H1 (cell line): ENCODE results near the gene RFX2. TPM values are rescaled to one million over a fixed set of nuclear protein-coding genes. Genes with fewer than 3 reads are reported as not detected.

Experiments
- EZH2 ChIP-seq: fragments of 200-600 bp; sonication (generic); IDR thresholded peaks from 2 replicates; pipeline ENCODE4 v1.7.1; 2012; ENCODE audit warnings: low read depth, mild to moderate bottlenecking, moderate library complexity, low read length, inconsistent platforms; ENCODE audit not compliant: severe bottlenecking
- GABPA ChIP-seq: IDR thresholded peaks from 2 replicates; pipeline ENCODE4 v1.6.1; 2011; ENCODE audit warnings: mild to moderate bottlenecking, low read length, moderate library complexity, borderline replicate concordance; ENCODE audit not compliant: insufficient read depth
- RBBP5 ChIP-seq: IDR thresholded peaks from 2 replicates; pipeline ENCODE4 v1.7.1; 2012; ENCODE audit warnings: low read depth, mild to moderate bottlenecking, inconsistent platforms, low read length, moderate library complexity, borderline replicate concordance
- RNF2 ChIP-seq: fragments of 200-900, 300-1000 bp; sonication (generic); IDR thresholded peaks from 2 replicates; pipeline ENCODE4 v1.7.1; 2016; ENCODE audit warnings: borderline replicate concordance, low read depth, mild to moderate bottlenecking, antibody characterized with exemption, low read length; ENCODE audit not compliant: poor library complexity, severe bottlenecking; ENCODE audit errors: missing control alignments
- SUZ12 ChIP-seq: fragments of 200-600 bp; sonication (generic); IDR thresholded peaks from 2 replicates; pipeline ENCODE4 v1.6.1; 2012; ENCODE audit warnings: mild to moderate bottlenecking, inconsistent platforms, low read length, moderate library complexity, mixed read lengths
- YY1 ChIP-seq: IDR thresholded peaks from 2 replicates; pipeline ENCODE4 v1.6.1; 2011; ENCODE audit warnings: low read depth, mild to moderate bottlenecking, low read length
- polyA plus RNA-seq, 7 experiments: library from polyadenylated mRNA; depleted of rRNA in 3 of 7; stranded (reverse) in 5 of 7; unstranded in 2 of 7; fragments of >200 nt in 5 of 7; fragments of 200-250 nt in 2 of 7; gene quantifications; 1 replicate in 5 of 7; 2 replicates in 1 of 7; 4 replicates in 1 of 7; pipeline versions ENCODE4 v1.2.1 to v1.2.3, GENCODE V29; 2011 to 2013; ENCODE audit warnings: missing spikeins in 2 of 7, mixed read lengths in 2 of 7
- total RNA-seq: library from RNA; stranded (reverse); fragmentation: NEBNext Ultra II Directional; extraction: Animal tissue kit (Norgen Biotek cat#: 25700); gene quantifications from 2 replicates; pipeline ENCODE4 v1.2.1, GENCODE V29; 2021
- TF ChIP-seq, protein P1 (sequence below): fragments of 300-600 bp; sonication (generic); IDR thresholded peaks from 2 replicates; pipeline ENCODE4 v1.7.1; 2012; ENCODE audit warnings: low read length, moderate library complexity, mild to moderate bottlenecking, inconsistent platforms; ENCODE audit not compliant: insufficient replicate concordance

The RFX2 gene
- total and polyA plus RNA-seq, 2 of the 8 experiments (the other 6 are each of a cell fraction or from before 2014, with no cell fraction given), result 4.8 to 5.3 TPM

DNA sequence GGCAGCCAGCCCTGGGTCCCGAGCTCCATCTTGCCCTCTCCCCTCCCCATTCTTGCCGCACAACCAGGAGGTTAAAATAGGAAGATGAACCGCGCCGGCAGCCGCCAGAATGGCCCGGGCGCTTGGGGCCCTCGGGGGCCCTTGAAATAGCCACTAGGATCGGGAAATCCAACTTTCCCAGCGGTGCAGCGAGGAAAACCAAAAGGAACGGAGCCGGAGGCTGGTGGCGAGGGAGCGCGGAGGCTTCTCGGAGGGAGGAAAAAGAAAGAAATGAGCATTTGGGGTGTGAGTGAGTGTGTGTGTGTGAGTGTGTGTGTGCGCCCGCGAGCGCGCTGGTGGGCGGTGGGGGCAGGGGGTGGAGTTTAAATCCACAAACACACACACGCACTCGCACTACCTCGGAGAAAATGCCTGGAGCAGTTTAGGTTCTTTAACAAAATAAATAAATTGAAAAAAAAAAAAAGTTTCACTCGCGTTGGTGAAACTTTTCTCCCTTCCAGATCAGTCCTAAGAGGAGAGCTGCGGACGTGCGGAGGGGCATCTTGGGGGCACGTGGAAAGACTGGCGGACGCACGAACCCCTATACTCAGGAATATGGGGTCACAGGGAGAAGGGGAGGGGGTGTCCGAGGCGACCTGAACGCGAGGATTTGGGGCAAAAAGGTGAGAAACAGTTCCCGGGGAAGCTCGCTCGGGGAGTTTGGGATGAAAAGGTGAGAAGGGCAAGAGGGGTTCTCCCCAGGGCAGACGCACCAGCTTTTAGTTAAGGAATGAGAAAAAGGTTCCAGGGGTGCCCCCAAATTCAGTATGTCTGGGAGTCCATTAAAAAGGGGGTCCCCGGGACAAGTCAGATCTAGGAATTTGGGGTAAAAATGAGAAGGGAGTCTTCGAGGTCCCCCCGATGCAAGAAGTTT is 1.3 kb downstream of the RFX2 start (continued):
- TF ChIP-seq, protein P1, sequence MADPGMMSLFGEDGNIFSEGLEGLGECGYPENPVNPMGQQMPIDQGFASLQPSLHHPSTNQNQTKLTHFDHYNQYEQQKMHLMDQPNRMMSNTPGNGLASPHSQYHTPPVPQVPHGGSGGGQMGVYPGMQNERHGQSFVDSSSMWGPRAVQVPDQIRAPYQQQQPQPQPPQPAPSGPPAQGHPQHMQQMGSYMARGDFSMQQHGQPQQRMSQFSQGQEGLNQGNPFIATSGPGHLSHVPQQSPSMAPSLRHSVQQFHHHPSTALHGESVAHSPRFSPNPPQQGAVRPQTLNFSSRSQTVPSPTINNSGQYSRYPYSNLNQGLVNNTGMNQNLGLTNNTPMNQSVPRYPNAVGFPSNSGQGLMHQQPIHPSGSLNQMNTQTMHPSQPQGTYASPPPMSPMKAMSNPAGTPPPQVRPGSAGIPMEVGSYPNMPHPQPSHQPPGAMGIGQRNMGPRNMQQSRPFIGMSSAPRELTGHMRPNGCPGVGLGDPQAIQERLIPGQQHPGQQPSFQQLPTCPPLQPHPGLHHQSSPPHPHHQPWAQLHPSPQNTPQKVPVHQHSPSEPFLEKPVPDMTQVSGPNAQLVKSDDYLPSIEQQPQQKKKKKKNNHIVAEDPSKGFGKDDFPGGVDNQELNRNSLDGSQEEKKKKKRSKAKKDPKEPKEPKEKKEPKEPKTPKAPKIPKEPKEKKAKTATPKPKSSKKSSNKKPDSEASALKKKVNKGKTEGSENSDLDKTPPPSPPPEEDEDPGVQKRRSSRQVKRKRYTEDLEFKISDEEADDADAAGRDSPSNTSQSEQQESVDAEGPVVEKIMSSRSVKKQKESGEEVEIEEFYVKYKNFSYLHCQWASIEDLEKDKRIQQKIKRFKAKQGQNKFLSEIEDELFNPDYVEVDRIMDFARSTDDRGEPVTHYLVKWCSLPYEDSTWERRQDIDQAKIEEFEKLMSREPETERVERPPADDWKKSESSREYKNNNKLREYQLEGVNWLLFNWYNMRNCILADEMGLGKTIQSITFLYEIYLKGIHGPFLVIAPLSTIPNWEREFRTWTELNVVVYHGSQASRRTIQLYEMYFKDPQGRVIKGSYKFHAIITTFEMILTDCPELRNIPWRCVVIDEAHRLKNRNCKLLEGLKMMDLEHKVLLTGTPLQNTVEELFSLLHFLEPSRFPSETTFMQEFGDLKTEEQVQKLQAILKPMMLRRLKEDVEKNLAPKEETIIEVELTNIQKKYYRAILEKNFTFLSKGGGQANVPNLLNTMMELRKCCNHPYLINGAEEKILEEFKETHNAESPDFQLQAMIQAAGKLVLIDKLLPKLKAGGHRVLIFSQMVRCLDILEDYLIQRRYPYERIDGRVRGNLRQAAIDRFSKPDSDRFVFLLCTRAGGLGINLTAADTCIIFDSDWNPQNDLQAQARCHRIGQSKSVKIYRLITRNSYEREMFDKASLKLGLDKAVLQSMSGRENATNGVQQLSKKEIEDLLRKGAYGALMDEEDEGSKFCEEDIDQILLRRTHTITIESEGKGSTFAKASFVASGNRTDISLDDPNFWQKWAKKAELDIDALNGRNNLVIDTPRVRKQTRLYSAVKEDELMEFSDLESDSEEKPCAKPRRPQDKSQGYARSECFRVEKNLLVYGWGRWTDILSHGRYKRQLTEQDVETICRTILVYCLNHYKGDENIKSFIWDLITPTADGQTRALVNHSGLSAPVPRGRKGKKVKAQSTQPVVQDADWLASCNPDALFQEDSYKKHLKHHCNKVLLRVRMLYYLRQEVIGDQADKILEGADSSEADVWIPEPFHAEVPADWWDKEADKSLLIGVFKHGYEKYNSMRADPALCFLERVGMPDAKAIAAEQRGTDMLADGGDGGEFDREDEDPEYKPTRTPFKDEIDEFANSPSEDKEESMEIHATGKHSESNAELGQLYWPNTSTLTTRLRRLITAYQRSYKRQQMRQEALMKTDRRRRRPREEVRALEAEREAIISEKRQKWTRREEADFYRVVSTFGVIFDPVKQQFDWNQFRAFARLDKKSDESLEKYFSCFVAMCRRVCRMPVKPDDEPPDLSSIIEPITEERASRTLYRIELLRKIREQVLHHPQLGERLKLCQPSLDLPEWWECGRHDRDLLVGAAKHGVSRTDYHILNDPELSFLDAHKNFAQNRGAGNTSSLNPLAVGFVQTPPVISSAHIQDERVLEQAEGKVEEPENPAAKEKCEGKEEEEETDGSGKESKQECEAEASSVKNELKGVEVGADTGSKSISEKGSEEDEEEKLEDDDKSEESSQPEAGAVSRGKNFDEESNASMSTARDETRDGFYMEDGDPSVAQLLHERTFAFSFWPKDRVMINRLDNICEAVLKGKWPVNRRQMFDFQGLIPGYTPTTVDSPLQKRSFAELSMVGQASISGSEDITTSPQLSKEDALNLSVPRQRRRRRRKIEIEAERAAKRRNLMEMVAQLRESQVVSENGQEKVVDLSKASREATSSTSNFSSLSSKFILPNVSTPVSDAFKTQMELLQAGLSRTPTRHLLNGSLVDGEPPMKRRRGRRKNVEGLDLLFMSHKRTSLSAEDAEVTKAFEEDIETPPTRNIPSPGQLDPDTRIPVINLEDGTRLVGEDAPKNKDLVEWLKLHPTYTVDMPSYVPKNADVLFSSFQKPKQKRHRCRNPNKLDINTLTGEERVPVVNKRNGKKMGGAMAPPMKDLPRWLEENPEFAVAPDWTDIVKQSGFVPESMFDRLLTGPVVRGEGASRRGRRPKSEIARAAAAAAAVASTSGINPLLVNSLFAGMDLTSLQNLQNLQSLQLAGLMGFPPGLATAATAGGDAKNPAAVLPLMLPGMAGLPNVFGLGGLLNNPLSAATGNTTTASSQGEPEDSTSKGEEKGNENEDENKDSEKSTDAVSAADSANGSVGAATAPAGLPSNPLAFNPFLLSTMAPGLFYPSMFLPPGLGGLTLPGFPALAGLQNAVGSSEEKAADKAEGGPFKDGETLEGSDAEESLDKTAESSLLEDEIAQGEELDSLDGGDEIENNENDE, result no peak
- peak; percentile 35; the same call in 1 of the 2 replicates for TF ChIP-seq SUZ12
- TF ChIP-seq RNF2, result peak; percentile 62
- peak; percentile 30; the same call in 1 of the 2 replicates for TF ChIP-seq GABPA
- no peak for TF ChIP-seq YY1
- 0 out of 2 replicates have a peak, but pooled peaks have one; percentile 56 for TF ChIP-seq RBBP5
- peak; percentile 73 for TF ChIP-seq EZH2
- TF ChIP-seq, all 59 proteins: peak for 6
